ENCODE results near the gene A2M.

The A2M gene

DNA sequence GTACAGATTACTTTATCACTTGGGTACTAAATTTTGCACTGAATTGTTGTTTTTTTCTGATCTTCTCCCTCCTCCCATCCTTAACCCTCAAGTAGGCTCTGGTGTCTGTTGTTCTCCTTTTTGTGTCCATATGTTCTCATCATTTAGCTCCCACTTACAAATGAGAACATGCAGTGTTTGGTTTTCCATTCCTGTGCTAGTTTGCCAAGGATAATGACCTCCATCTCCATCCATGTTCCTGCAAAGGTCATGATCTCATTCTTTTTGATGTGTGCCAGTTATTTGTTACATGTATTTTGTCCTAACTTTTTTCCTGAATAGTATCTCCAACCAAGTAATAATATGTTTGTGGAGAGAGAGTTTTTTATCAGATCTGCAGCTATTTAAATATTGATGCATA is 44.2 kb downstream of the A2M start:
- no peak for DNase-seq

DNA sequence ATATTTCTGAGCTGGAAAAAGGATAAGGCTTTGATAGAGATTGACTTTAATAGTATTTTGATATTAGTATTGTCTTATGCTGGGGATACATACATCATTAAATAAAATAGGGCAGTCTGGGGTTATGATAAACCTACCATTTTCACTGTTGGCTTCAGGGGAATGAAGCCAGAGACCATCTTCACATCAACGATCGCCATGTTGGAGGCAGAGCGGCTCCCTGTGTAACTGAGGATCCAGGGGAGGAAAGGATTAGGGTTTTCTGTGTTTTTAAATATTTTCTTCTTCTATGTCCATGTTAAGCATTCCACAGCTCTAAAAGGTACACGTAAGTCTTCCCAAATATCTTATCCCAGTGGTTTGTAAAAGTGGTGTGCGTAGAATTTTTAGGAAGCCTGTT is 45.4 kb downstream of the A2M start:
- no peak for DNase-seq

DNA sequence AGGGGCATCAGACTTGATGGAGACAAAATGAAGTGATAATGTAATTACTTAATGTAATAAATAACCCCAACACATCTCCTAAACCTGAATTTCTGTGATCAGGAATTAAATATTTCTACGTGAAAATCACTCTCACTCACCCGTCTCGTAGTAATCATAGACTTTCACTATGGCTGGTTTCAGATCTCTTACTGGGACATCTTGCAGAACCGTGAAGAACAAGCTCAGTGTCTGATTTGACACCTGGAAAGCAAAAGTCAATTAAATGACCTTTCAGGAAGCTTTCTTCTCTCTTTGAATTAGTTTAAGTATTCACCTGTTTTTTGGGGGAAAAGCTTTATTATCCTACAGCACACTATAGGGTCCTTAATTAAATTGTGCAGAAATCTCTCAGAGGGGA is 47.1 kb downstream of the A2M start:
- DNase-seq = no peak

DNA sequence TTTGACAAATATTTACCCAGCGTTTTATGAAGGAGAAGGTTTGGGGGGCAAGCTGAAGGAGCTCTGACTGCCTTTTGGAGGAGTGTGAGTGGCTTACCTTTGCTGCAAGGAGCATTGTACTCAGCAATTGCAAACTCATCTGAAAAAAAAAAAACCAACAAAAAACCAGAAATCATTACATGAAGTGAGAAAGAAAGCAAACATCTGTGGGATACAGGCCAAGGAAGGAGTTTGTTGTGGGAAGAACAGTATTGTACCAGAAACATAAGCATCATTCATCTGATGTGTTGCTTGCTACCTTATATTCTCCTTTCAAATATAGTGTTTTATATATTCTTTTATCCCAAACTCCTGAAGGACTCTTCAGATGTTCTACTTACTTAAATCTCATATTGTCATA is 47.6 kb downstream of the A2M start:
- no peak for DNase-seq

DNA sequence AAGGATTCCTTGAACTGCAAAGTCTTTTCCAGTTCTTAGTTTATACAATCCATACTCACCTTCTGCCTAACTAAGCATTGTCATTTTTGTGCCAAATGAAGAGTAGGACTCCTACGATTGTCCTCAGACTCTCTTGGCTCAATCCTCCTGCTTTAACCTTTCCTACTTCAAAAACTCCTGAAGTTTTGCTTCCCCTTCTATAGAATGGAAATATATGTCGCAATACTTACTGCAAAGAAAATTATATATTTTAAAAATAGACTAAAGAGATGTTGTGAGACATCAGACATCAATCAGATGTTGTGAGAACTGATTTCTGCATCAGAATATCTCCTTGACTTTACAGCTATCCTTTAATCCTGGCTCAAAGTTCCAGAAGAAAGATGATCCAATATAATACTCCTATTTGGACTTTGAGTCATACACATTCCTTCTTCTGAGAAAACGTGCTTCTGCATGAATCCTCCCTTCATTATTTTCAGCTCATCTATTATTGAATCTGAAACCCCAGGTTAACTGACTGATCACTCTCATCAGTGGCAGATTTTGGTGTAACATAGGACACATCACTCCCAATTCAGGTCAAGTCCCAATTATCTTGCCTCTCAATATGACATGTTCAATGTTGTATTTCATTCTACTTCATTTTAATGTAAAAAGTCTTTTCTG is 48.8 kb downstream of the A2M start:
- DNase-seq = no peak

DNA sequence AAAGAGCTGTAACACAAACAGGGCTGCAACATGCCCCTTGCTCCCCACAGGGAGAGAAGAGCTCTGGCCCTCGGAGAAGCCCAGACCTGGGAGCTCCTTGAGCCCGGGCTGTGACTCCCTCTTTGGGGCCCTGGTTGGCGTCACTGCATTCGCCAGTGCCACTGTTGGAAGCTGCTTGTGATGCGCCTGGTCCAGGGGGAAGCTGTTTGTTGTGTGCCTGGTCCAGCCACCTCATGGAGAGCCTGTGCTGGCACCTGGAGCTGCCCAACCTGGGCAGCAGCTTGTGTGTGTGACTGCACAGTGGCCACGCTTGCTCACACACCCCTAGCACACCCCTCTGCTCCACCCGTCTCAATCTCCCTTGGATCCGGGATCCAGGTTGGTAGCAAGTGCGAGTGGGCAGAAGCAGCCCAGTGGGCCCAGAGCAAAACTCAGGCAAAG is 49.5 kb downstream of the A2M start:
- DNase-seq = no peak

DNA sequence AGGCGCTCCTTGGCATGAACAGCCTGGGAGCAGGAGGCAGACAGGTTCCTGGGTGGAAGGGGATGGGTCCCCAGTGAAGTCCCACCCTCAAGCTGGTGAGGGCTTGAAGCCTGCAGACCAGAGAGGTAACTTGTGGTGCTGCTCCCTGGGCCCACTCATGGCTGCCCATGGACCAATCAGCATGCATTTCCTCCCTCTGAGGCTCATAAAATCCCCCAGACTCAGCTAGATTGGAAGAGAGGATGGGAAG is 50.2 kb downstream of the A2M start:
- DNase-seq = no peak

DNA sequence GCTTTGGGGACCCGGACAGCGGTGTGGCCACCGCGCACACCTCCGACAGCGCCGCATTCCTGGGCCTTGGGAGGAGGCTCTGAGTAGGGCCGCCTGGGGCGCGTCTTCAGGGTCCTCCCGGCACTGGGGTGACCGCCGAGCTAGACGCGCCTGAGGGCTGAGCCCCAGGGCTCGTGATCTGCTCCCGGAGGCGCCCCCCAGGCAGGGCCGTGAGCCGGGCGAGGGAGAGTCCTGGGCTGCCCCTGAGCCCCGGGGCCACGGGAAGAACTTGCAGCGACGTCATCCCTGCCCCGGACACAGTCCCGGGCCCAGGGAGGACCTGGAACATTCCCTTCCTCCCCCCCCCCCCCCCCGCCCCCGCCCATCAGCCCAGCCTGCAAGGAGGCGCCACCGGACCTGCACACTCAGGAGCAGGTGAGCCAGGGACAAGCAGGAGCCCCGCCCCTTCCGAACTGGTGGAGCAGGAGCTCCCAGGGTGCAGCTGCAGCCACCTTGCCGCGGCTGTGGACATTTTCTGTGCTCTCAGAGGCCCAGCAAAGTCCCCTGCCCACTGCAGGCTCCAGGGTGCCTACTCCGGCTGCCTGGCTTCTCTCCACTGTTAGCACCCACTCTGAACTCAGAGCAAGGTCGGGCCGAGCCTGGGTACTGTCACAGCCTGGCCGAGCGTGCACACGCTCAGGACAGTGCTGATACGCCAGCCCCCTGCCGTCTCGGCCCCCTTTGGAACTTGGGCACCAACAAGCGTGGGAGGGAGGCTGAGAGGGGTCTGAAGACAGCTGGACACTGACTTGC is 50.7 kb downstream of the A2M start:
- DNase-seq = no peak

DNA sequence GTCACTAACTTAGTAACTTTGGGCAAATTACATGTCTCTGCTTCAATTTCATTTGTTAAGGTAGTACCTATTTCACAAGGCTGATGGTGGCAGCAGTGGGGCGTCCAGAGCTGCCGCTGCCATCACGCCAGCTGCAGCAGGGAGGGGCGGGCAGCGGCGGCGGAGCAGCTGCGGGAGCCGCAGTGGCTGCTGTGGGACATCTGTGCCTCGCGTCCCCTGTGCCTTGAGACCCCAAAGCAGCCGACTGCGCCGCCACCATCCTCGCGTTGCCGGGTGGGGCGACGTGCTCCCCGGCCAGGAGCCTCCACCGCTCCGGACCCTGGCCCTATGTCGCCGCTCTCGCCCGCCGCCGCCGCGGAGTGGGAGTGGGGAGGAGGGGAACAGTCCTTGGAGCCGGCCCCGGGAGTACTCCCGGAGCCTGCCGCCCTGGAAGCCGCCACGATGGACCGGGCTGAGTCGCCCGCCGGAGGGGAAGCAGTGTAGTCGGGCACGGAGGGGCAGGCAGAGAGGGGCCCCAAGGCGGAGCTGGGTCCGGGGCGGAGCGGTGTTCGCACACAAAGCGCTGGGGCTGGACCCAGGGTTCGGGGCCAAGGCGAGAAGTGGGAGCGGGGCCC is 51.4 kb downstream of the A2M start:
- peak; percentile 41 for DNase-seq

DNA sequence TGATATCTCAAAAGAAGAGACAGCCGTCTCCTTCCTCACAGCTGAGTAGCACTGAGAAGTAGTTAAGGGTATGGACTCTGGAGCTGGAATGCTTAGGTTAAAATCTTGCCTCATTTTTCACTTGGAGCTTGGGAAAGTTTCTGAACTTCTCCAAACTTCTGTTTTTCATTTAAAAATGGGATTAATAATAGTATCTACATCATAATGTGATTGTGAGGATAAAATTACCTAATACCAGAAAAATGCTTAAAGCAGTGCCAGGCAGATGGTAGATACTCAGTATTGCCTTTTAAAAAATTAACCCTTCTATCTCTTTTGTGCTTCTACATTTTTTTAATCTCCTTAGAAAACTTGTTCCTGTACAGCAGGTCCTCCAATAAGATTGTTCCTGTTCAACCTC is 63.1 kb downstream of the A2M start:
- DNase-seq = no peak

DNA sequence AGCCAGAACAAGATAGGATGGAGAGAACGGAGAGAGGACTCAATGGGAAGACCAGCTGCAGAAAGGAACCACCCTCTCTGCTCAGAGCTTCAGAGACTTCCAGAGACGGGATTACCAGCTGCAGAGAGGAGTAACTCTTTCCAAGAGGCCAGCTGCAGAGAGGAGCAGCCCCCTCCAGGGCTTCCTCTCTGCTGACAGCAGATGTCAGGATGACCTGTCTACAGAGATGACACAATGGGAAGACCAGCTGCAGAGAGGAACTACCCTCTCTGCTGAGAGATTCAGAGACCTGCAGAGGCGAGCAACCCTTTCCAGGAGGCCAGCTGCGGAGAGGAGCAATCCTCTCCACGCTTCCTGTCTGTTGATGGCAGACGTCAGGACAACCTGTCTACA is 64.6 kb downstream of the A2M start:
- no peak for DNase-seq

DNA sequence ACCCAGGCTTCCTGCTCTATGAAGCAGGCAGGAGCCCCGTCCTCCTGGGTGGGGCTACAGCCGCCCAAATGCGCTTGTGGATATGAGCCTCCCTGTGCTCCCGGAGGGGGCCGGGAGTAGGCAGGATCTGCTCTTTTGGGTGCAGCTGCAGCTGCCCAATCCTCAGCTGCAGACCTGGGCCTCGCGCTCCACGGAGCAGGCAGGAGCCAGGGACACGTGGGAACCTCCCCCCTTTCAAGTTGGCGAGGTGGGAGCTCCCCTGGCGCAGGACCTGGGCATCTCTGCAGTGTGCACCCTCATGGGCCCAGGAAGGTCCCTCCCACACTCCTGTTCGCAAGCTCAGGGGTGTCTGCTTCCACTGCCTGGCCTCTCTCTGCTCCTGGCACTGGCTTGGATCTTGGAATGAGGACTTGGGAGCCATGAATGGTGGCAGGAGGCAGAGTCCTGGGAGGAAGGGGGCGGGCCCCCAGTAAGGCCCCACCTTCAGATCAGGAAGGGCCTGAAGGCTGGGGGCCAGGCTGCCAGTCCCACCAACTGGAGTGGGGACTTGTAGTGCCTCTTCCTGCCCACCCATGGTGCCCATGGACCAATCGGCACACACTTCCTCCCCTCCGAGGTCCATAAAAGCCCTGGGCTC is 65.1 kb downstream of the A2M start:
- DNase-seq = no peak

DNA sequence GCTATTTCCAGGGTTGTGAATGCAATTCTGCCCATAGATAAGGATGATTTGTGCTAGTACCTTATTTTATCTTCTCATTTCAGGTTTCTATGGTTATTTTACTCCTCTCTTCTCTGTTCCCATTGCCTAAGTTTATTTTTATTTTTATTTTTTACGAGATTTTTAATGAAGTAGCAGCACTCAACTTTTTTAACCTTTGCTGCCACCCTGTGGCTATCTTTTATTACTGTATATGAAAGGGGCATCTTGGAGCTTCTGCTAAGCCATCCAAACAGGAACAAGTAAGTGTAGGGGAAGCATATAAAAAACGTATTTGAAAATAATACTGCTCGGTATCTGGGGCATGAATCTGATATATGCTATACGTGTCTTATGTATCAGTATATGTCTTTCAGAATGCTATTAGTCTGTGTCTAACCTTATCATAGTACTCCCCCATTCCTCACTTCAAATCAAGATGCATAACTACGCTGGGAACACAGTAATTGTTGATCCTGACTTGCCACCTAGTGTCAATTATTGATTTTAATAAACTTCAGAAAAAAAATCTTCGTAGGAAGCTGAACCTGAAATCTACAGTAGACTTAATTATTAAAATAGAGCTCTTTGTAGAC is 66.1 kb downstream of the A2M start:
- DNase-seq = peak; percentile 34

DNA sequence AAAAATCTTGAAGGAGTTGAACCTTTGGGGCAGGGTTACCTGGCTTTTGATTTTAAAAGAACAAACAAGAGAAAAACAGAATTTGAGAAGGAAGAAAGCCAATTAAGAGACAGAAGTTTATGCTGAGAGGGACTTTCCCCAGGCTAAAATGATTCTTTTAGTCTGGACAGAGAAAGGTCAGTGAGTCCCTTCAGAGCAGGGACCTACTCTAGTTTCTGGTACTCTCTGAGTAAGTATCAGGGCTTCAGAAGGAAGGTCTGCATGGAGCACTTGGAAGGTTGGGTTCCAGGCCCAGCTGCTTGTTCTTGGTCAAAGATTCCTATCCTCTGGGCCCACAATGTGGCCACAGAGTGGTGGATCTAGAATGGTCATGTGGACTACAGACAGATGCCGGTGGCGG is 66.8 kb downstream of the A2M start:
- no peak for DNase-seq

DNA sequence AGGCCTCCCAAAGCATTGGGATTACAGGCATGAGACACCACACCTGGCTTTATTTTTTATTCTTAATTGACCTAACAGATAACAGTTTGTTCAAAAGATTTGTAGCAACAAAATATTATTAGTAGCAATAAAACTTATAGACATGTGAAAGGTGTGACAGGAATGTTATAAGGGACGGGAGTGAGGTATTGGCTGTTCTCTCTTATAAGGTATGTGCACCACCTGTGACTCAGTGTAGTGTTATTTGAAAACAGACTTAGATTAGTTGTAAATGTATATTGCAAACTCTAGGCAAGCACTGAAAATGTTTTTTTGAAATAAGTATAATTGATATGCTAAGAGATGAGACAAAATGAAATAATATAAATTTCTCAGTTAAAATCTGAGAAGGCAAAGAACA is 68.6 kb downstream of the A2M start:
- DNase-seq = no peak

DNA sequence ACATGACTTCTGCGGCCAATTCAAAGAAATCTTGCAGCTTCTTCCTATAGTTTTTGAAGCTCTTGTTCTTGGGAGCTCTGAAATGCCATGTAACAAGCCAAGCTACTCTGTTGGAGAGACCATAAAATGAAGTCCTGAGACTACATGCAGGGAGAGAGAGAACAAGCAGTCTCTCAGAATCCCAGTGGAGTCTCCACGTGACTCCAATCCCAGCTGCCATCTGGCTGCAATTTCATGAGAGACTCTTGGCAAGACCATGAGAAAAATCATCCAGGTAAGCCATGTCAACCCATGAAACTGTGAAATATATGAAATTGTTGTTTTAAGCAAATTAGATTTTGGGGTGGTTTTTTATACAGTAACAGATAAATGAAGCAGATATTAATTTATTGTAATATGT is 72.0 kb downstream of the A2M start:
- DNase-seq = no peak

DNA sequence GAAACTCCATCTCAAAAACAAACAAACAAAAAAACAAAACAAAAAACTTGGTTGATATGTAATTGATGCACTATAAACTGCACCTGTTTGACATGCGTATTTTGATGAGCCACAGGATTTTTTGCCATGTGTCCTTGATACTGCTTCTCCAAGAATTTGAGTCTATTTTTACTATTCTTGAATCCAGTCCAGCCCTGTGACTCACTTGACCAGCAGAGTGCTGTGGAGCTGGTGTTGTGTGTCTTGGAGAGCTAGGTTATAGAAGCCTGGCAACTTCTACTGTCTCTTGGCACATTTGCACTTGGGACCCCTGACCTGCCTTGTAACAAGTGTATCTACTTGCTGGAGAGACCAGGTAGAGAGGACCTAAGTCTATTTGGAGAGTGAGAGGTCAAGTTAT is 74.4 kb downstream of the A2M start:
- no peak for DNase-seq

DNA sequence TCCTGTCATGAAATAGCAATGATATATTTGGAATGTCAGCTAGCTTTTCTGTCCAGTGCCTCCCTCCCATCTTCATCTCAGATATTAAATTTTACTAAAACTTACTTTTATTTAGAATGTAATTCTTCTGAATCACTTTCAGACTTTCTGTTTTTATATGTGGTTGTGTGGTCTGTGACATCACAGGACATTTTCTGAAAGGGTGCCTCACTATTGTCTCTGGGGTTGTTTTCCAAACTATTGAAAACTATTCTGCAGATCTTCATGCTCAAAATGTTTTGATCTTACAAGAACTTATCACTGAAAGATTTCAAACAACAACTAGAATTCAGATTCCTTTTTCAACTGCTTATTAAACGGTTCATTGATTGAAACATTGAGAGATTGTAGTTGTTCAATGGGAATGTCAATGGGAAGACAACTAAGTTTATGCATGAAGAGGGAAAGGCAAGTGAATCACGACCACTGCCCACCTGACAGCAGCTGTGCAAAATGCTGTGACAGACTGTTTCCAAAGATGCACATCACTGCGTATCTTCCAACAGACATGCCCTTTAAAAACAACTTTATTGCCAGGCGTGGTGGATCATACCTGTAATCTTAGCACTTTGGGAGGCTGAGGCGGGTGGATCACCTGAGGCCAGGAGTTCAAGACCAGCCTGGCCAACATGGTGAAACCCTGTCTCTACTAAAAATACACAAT is 75.1 kb downstream of the A2M start:
- DNase-seq = no peak

DNA sequence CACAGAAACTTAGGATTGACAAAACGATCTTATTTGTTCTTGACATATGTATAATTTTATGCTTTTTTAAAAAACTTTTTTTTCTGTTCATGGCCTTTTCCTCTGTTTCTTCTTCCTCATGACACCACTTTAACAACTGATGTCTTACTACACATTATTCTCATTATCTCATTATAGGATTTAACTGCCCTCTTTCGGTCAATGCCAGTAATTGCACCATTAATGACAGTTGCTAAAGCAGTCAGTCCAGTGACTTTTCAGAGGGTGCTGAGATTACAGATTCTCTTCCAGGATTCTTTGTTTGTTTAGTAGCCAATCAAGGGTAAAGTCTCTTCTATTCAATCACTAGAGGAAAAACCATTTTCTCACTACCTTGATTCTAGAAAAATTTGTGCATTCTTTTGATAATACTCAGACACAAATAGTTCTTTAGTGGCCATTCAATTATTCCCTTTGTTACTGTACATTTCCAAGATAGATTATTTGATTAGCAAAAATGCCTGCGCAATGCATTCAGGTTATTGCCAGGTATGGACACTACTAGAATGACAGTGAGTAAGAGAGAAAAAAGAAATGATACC is 76.2 kb downstream of the A2M start:
- DNase-seq = peak; percentile 50

DNA sequence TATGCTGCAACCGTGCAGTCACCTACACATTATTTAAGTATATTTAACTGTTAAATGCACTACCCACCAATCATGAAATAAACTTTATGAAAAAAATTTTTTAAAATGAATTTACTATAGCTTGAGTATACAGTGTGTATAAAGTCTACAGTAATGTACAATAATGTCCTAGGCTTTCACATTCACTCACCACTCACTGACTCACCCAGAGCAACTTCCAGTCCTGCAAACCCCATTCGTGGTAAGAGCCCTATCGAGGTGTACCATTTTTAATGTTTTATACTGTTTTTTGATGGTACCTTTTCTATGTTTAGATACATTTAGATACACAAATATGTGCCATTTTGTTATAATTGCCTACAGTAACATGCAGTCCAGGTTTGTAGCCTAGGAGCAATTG is 78.3 kb downstream of the A2M start:
- DNase-seq = no peak

DNA sequence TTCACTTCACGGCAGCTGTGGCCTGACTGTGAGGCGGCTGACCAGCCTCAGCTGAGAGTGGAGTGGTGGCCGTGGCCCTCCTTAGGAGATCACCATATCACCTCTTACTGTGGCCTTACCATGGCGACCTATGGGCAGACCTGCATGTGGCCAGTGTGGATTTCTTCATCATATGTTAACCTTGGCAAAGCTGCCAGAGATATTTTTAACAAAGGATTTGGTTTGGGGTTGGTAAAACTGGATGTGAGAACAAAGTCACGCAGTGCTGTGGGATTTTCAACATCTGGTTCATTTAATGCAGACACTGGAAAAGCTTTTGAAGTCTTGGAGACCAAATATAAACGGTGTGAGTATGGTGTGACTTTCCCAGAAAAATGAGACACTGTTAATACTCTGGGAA is 79.5 kb downstream of the A2M start:
- no peak for DNase-seq

DNA sequence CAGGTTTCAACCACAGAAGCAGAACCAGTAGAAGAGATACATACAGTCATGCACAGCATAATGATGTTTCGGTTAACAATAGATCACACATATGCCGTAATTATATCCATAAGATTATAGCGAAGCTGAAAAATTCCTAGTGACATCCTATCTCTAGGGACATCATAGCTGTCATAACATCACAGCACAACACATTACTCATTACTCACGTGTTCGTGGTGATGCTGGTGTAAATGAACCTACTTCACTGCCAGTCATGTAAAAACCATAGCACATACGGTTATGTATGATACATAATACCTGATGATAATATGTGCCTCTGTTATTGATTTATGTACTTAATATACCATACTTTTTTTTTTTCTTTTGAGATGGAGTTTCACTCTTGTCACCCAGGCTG is 81.6 kb downstream of the A2M start:
- DNase-seq = no peak
